Fibroblast of lung (primary cell): ENCODE results near the gene FBXO46. TPM values are rescaled to one million over a fixed set of nuclear protein-coding genes. Genes with fewer than 3 reads are reported as not detected.

Experiments used
- DNase-seq, 2 donors: peaks; one replicate each; pipeline versions ENCODE4 v3.0.0 to v3.0.0-alpha.2; 2010; ENCODE audit warnings: low read depth in 2 of 2
- H2AFZ ChIP-seq: 2 replicates; pipeline ENCODE4 v1.5.1; 2012; ENCODE audit warnings: low read length, control low read depth, inconsistent platforms
- H3K27ac ChIP-seq: 2 replicates; pipeline ENCODE4 v1.5.1; 2011; ENCODE audit warnings: low read length, control low read depth; ENCODE audit not compliant: insufficient read depth
- H3K27me3 ChIP-seq: 2 replicates; pipeline ENCODE4 v1.5.1; 2011; ENCODE audit warnings: mild to moderate bottlenecking, low read length; ENCODE audit not compliant: control insufficient read depth, insufficient read depth
- H3K36me3 ChIP-seq: 2 replicates; pipeline ENCODE4 v1.5.1; 2011; ENCODE audit warnings: low read length; ENCODE audit not compliant: control insufficient read depth, insufficient read depth
- H3K4me1 ChIP-seq: 2 replicates; pipeline ENCODE4 v1.5.1; 2011; ENCODE audit warnings: low read length; ENCODE audit not compliant: control insufficient read depth, insufficient read depth; ENCODE audit errors: extremely low read depth
- H3K4me2 ChIP-seq: 2 replicates; pipeline ENCODE4 v1.5.1; 2011; ENCODE audit warnings: low read length, control low read depth; ENCODE audit not compliant: insufficient read depth; ENCODE audit errors: extremely low read depth
- H3K4me3 ChIP-seq, 4 experiments: fragments of 200-600 bp in 1 of 4; sonication (generic) in 1 of 4; replicated peaks in 1 of 4; 2 replicates each; pipeline ENCODE4 v1.5.1; 2011 to 2016; ENCODE audit warnings: low read length in 4 of 4, low read depth in 3 of 4, mild to moderate bottlenecking in 3 of 4, control low read depth in 2 of 4, inconsistent platforms in 1 of 4, mixed read lengths in 1 of 4; ENCODE audit not compliant: insufficient read depth in 1 of 4; ENCODE audit errors: control extremely low read depth in 1 of 4
- H3K79me2 ChIP-seq: 2 replicates; pipeline ENCODE4 v1.5.1; 2012; ENCODE audit warnings: mild to moderate bottlenecking, low read length, inconsistent platforms; ENCODE audit not compliant: control insufficient read depth, insufficient read depth
- H3K9ac ChIP-seq: 2 replicates; pipeline ENCODE4 v1.5.1; 2011; ENCODE audit warnings: mild to moderate bottlenecking, low read length, control low read depth; ENCODE audit not compliant: insufficient read depth
- H3K9me3 ChIP-seq: 2 replicates; pipeline ENCODE4 v1.5.1; 2012; ENCODE audit warnings: low read depth, low read length; ENCODE audit not compliant: control insufficient read depth, insufficient read depth
- H4K20me1 ChIP-seq: 2 replicates; pipeline ENCODE4 v1.5.1; 2011; ENCODE audit warnings: low read length; ENCODE audit not compliant: control insufficient read depth, insufficient read depth; ENCODE audit errors: extremely low read depth
- CTCF ChIP-seq, 2 donors: IDR thresholded peaks in 1 of 2; conservative IDR thresholded peaks in 1 of 2; 1 replicate in 1 of 2; 2 replicates in 1 of 2; pipeline ENCODE4 v1.5.1; 2011 to 2012; ENCODE audit warnings: low read length in 2 of 2, control low read depth in 1 of 2, inconsistent platforms in 1 of 2, low read depth in 1 of 2, mild to moderate bottlenecking in 1 of 2
- EZH2 ChIP-seq: IDR thresholded peaks from 2 replicates; pipeline ENCODE4 v1.5.1; 2012; ENCODE audit warnings: low read length, control low read depth, mild to moderate bottlenecking; ENCODE audit errors: missing control alignments
- polyA plus RNA-seq, 2 donors: library from polyadenylated mRNA; depleted of rRNA in 1 of 2; stranded (reverse) in 1 of 2; unstranded in 1 of 2; fragments of >200 nt; gene quantifications; 2 replicates each; pipeline ENCODE4 v1.2.1, GENCODE V29; 2011 to 2012; ENCODE audit warnings: missing spikeins in 1 of 2
- total RNA-seq: library from RNA; depleted of rRNA; stranded (reverse); fragments of >200 nt; gene quantifications from 2 replicates; pipeline ENCODE4 v1.2.1, GENCODE V29; 2014

The FBXO46 gene
- total and polyA plus RNA-seq, 2 donors (not counting 1 experiment from before 2014, with no cell fraction given): 2.0 to 3.3 TPM

GRCh38 chr19:45677351-45678230 lies 53.1 kb downstream of the FBXO46 start:
- no peaks in the 10 kb centered on the region for H3K36me3 ChIP-seq
- H4K20me1 ChIP-seq: no peaks in the 10 kb centered on the region
- peaks cover 11% of the 10 kb centered on the region for H3K27me3 ChIP-seq
- H3K79me2 ChIP-seq: no peaks in the 10 kb centered on the region
- no peak overlapping the region for H3K9ac ChIP-seq
- peak overlapping the region; percentile 48 for H3K4me2 ChIP-seq
- DNase-seq: peak; percentile 63 to 69
- peaks cover 4% of the 10 kb centered on the region for H3K4me1 ChIP-seq
- TF ChIP-seq EZH2 (no peak), CTCF (conservative IDR thresholded peaks at IDR 0.05 in 1 of 2, IDR thresholded peaks at IDR 0.05 in 1 of 2; ENCODE audit: low read depth in 1 of 2, low read length in 2 of 2) (no peak)
- H2AFZ ChIP-seq: no peak overlapping the region
- H3K4me3 ChIP-seq: peak overlapping the region; percentile 7 to 34 (median 13)
- H3K9me3 ChIP-seq: no peaks in the 10 kb centered on the region
- no peak overlapping the region for H3K27ac ChIP-seq

GRCh38 chr19:45676851-45677263 lies 53.8 kb downstream of the FBXO46 start:
- H3K9ac ChIP-seq: no peak overlapping the region
- peaks cover 4% of the 10 kb centered on the region for H3K4me1 ChIP-seq
- peak overlapping the region; percentile 13 for H2AFZ ChIP-seq
- no peaks in the 10 kb centered on the region for H4K20me1 ChIP-seq
- peaks cover 11% of the 10 kb centered on the region for H3K27me3 ChIP-seq
- H3K79me2 ChIP-seq: no peaks in the 10 kb centered on the region
- no peaks in the 10 kb centered on the region for H3K36me3 ChIP-seq
- no peak for DNase-seq
- no peaks in the 10 kb centered on the region for H3K9me3 ChIP-seq
- H3K27ac ChIP-seq: no peak overlapping the region
- TF ChIP-seq EZH2: no peak
- no peak for TF ChIP-seq CTCF (conservative IDR thresholded peaks at IDR 0.05 in 1 of 2, IDR thresholded peaks at IDR 0.05 in 1 of 2; ENCODE audit: low read depth in 1 of 2, low read length in 2 of 2)
- no peak overlapping the region for H3K4me3 ChIP-seq
- H3K4me2 ChIP-seq: peak overlapping the region; percentile 13

GRCh38 chr19:45674946-45675345 lies 55.8 kb downstream of the FBXO46 start:
- Histone ChIP-seq H3K36me3 (no peaks in the 10 kb centered on the region), H3K4me2 (no peak overlapping the region), H3K4me1 (peaks cover 4% of the 10 kb centered on the region), H3K27me3 (peaks cover 11% of the 10 kb centered on the region), H2AFZ (no peak overlapping the region), H3K9ac (no peak overlapping the region), H3K4me3 (no peak overlapping the region), H3K27ac (no peak overlapping the region), H3K9me3 (no peaks in the 10 kb centered on the region), H3K79me2 (no peaks in the 10 kb centered on the region), H4K20me1 (no peaks in the 10 kb centered on the region)
- DNase-seq: no peak
- TF ChIP-seq CTCF (conservative IDR thresholded peaks at IDR 0.05 in 1 of 2, IDR thresholded peaks at IDR 0.05 in 1 of 2; ENCODE audit: low read depth in 1 of 2, low read length in 2 of 2) (no peak), EZH2 (no peak)
